ENCODE measurements around the gene KCTD17.

DNA sequence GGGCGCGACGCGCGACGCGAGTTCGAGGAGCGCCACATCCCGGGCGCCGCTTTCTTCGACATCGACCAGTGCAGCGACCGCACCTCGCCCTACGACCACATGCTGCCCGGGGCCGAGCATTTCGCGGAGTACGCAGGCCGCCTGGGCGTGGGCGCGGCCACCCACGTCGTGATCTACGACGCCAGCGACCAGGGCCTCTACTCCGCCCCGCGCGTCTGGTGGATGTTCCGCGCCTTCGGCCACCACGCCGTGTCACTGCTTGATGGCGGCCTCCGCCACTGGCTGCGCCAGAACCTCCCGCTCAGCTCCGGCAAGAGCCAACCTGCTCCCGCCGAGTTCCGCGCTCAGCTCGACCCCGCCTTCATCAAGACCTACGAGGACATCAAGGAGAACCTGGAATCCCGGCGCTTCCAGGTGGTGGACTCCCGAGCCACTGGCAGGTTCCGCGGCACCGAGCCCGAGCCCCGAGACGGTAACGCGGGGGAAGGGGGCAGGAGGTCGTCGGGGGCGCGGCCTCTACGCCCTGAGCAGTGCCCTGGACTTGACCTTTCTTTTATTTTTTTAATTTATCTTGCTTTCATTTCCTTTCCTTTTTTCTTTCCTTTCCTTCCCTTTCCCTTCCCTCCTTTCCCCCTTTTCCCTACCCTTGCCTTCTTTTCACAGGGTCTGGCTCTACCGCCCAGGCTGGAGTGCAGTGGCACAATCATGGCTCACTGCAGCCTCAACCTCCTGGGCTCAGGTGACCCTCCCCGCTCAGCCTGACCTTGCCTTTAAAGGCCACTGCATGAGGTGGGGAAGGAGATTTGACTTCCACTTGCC, 27.0 kb upstream of the KCTD17 start:
- no peak for TF ChIP-seq POLR2A (IDR thresholded peaks at IDR 0.05)
- TF ChIP-seq, protein P1, sequence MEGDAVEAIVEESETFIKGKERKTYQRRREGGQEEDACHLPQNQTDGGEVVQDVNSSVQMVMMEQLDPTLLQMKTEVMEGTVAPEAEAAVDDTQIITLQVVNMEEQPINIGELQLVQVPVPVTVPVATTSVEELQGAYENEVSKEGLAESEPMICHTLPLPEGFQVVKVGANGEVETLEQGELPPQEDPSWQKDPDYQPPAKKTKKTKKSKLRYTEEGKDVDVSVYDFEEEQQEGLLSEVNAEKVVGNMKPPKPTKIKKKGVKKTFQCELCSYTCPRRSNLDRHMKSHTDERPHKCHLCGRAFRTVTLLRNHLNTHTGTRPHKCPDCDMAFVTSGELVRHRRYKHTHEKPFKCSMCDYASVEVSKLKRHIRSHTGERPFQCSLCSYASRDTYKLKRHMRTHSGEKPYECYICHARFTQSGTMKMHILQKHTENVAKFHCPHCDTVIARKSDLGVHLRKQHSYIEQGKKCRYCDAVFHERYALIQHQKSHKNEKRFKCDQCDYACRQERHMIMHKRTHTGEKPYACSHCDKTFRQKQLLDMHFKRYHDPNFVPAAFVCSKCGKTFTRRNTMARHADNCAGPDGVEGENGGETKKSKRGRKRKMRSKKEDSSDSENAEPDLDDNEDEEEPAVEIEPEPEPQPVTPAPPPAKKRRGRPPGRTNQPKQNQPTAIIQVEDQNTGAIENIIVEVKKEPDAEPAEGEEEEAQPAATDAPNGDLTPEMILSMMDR (IDR thresholded peaks at IDR 0.05 in 4 of 5, conservative IDR thresholded peaks at IDR 0.05 in 1 of 5): no peak
